HEK293 (cell line): ENCODE results near the gene NCSTN.

Experiments used
- CTCF ChIA-PET: fragments of 350-600 bp; formaldehyde crosslinking; extraction: SDS; loops from one replicate; lab custom pipeline; 2021; ENCODE audit warnings: antibody characterized with exemption; lab: Yijun Ruan, JAX
- POLR2A ChIA-PET: fragments of 300-600 bp; formaldehyde crosslinking; extraction: SDS; loops from one replicate; lab custom pipeline; 2020; ENCODE audit warnings: antibody characterized with exemption, inconsistent platforms; lab: Yijun Ruan, JAX
- H3K27ac ChIP-seq: fragments of 200-500 bp; sonication (Bioruptor generic); 2 replicates; pipeline ENCODE4 v1.5.1; 2014; ENCODE audit warnings: low read depth, low read length, control low read depth, inconsistent platforms; ENCODE audit errors: extremely low read depth
- H3K36me3 ChIP-seq, 2 experiments: fragments of 200-500 bp in 1 of 2; sonication (Bioruptor generic) in 1 of 2; 1 replicate in 1 of 2; 2 replicates in 1 of 2; pipeline ENCODE4 v1.5.1; 2014 to 2017; ENCODE audit warnings: inconsistent platforms in 2 of 2, low read length in 2 of 2; ENCODE audit not compliant: control insufficient read depth in 2 of 2, insufficient read depth in 1 of 2
- H3K4me1 ChIP-seq: fragments of 200-500 bp; sonication (Bioruptor generic); 2 replicates; pipeline ENCODE4 v1.5.1; 2014; ENCODE audit warnings: mild to moderate bottlenecking, low read length, inconsistent platforms; ENCODE audit not compliant: control insufficient read depth, insufficient read depth
- H3K4me3 ChIP-seq: 2 replicates; pipeline ENCODE4 v1.5.1; 2011; ENCODE audit warnings: low read depth, mild to moderate bottlenecking, control low read depth, low read length, moderate library complexity
- H3K9me3 ChIP-seq: fragments of 200-500 bp; sonication (Bioruptor generic); 2 replicates; pipeline ENCODE4 v1.5.1; 2014; ENCODE audit warnings: low read depth, low read length, inconsistent platforms; ENCODE audit not compliant: control insufficient read depth, insufficient read depth
- IKZF3 ChIP-seq: fragments of 450-650 bp; IDR thresholded peaks from 2 replicates; pipeline ENCODE4 v1.5.0; 2018; ENCODE audit warnings: missing biosample characterization, mild to moderate bottlenecking, missing genetic modification characterization, moderate library complexity
- OSR2 ChIP-seq: fragments of 450-650 bp; formaldehyde crosslinking; IDR thresholded peaks from 2 replicates; pipeline ENCODE4 v1.5.1; 2016; ENCODE audit warnings: missing biosample characterization, missing genetic modification characterization
- PATZ1 ChIP-seq: fragments of 450-650 bp; formaldehyde crosslinking; IDR thresholded peaks from 2 replicates; pipeline ENCODE4 v1.5.1; 2016; ENCODE audit warnings: missing biosample characterization, missing genetic modification characterization
- PRDM1 ChIP-seq: fragments of 450-650 bp; formaldehyde crosslinking; IDR thresholded peaks from 2 replicates; pipeline ENCODE4; 2016; ENCODE audit warnings: missing biosample characterization, missing genetic modification characterization
- PRDM2 ChIP-seq: fragments of 450-650 bp; formaldehyde crosslinking; IDR thresholded peaks from 2 replicates; pipeline ENCODE4 v1.5.1; 2016; ENCODE audit warnings: missing biosample characterization, missing genetic modification characterization, borderline replicate concordance
- SP3 ChIP-seq: fragments of 450-650 bp; formaldehyde crosslinking; IDR thresholded peaks from 2 replicates; pipeline ENCODE4 v1.5.1; 2016; ENCODE audit warnings: missing biosample characterization, missing genetic modification characterization
- ZBTB17 ChIP-seq: fragments of 450-650 bp; formaldehyde crosslinking; IDR thresholded peaks from 2 replicates; pipeline ENCODE4 v1.5.1; 2016; ENCODE audit warnings: missing biosample characterization, missing genetic modification characterization
- ZFP41 ChIP-seq: fragments of 450-650 bp; formaldehyde crosslinking; IDR thresholded peaks from 2 replicates; pipeline ENCODE4 v1.5.1; 2016; ENCODE audit warnings: missing biosample characterization, missing genetic modification characterization, borderline replicate concordance
- ZNF132 ChIP-seq: fragments of 450-650 bp; formaldehyde crosslinking; IDR thresholded peaks from 2 replicates; pipeline ENCODE4 v1.5.1; 2017; ENCODE audit warnings: missing biosample characterization, missing genetic modification characterization, borderline replicate concordance
- ZNF140 ChIP-seq: fragments of 450-650 bp; formaldehyde crosslinking; IDR thresholded peaks from 2 replicates; pipeline ENCODE4 v1.5.1; 2016; ENCODE audit warnings: missing biosample characterization, missing genetic modification characterization
- ZNF146 ChIP-seq: fragments of 450-650 bp; formaldehyde crosslinking; IDR thresholded peaks from 2 replicates; pipeline ENCODE4 v1.5.1; 2016; ENCODE audit warnings: missing biosample characterization, missing genetic modification characterization
- ZNF202 ChIP-seq: fragments of 450-650 bp; formaldehyde crosslinking; IDR thresholded peaks from 2 replicates; pipeline ENCODE4 v1.5.1; 2016; ENCODE audit warnings: missing biosample characterization, missing genetic modification characterization, borderline replicate concordance
- ZNF580 ChIP-seq: fragments of 450-650 bp; formaldehyde crosslinking; IDR thresholded peaks from 2 replicates; pipeline ENCODE4 v1.5.1; 2016; ENCODE audit warnings: missing biosample characterization, missing genetic modification characterization
- ZNF610 ChIP-seq: fragments of 450-650 bp; formaldehyde crosslinking; IDR thresholded peaks from 2 replicates; pipeline ENCODE4 v1.5.1; 2016; ENCODE audit warnings: missing biosample characterization, missing genetic modification characterization, borderline replicate concordance
- ZNF621 ChIP-seq: fragments of 450-650 bp; formaldehyde crosslinking; IDR thresholded peaks from 2 replicates; pipeline ENCODE4 v1.5.1; 2017; ENCODE audit warnings: missing biosample characterization, missing genetic modification characterization
- ZNF645 ChIP-seq: fragments of 450-650 bp; formaldehyde crosslinking; IDR thresholded peaks from 2 replicates; pipeline ENCODE4; 2016; ENCODE audit warnings: missing biosample characterization, missing genetic modification characterization
- ZNF664 ChIP-seq: fragments of 450-650 bp; formaldehyde crosslinking; IDR thresholded peaks from 2 replicates; pipeline ENCODE4 v1.5.1; 2016; ENCODE audit warnings: missing biosample characterization, missing genetic modification characterization
- ZNF677 ChIP-seq: fragments of 450-650 bp; IDR thresholded peaks from 2 replicates; pipeline ENCODE4 v1.5.0; 2018; ENCODE audit warnings: missing biosample characterization, mild to moderate bottlenecking, missing genetic modification characterization, moderate library complexity
- ZSCAN4 ChIP-seq: fragments of 450-650 bp; formaldehyde crosslinking; IDR thresholded peaks from 2 replicates; pipeline ENCODE4 v1.5.1; 2017; ENCODE audit warnings: missing biosample characterization, missing genetic modification characterization

The NCSTN gene

GRCh38 chr1:160315359-160315758, 27.8 kb upstream of the NCSTN start (continued):
- no peak for TF ChIP-seq SP3
- TF ChIP-seq ZNF146 (tag by site-specific recombination): no peak
- no peak for TF ChIP-seq IKZF3 (tag by site-specific recombination)
- no peak for TF ChIP-seq ZBTB17 (tag by site-specific recombination)
- no peak for TF ChIP-seq ZNF202 (tag by site-specific recombination)
- TF ChIP-seq PRDM1 (tag by site-specific recombination): no peak
- TF ChIP-seq ZNF132 (tag by site-specific recombination): no peak
- TF ChIP-seq ZNF677 (tag by site-specific recombination): no peak
- no peak for TF ChIP-seq ZNF610 (tag by site-specific recombination)
- no peak for TF ChIP-seq ZNF580 (tag by site-specific recombination)
- no peak for TF ChIP-seq PRDM2 (tag by site-specific recombination)
- TF ChIP-seq ZNF621 (tag by site-specific recombination): no peak
- TF ChIP-seq ZNF140: no peak
- TF ChIP-seq ZFP41 (tag by site-specific recombination): no peak

- H3K4me3 ChIP-seq: no peak overlapping the region
- no peaks in the 10 kb centered on the region; the same call in 1 of the 2 replicates for H3K4me1 ChIP-seq
- TF ChIP-seq ZNF664 (no peak), ZNF146 (tag by site-specific recombination) (peak; percentile 80), ZSCAN4 (tag by site-specific recombination) (peak; percentile 76), PATZ1 (tag by site-specific recombination) (no peak), OSR2 (tag by site-specific recombination) (no peak), ZNF645 (tag by site-specific recombination) (no peak)
- peaks cover 79 to 87% of the 10 kb centered on the region in 2 experiments for H3K36me3 ChIP-seq
- CTCF ChIA-PET: no interaction called here
- H3K27ac ChIP-seq: no peak overlapping the region
- POLR2A ChIA-PET: no interaction called here
- H3K9me3 ChIP-seq: no peaks in the 10 kb centered on the region
These were observed 20.4 kb upstream of the NCSTN start for GRCh38 chr1:160322831-160323230.
